Mononuclear cell (primary cell): ENCODE results near the gene PDE6D. TPM values are rescaled to one million over a fixed set of nuclear protein-coding genes. Genes with fewer than 3 reads are reported as not detected.

ENCODE experiments used
- H3K27me3 ChIP-seq: 2 replicates; pipeline ENCODE4 v1.6.0; 2011; ENCODE audit warnings: low read length, control low read depth; ENCODE audit not compliant: insufficient read depth
- H3K4me1 ChIP-seq: 2 replicates; pipeline ENCODE4 v1.5.1; 2011; ENCODE audit warnings: mild to moderate bottlenecking, low read length, control low read depth; ENCODE audit not compliant: insufficient read depth
- H3K4me3 ChIP-seq: 2 replicates; pipeline ENCODE4 v1.5.1; 2011; ENCODE audit warnings: mild to moderate bottlenecking, low read length, moderate library complexity
- H3K9me3 ChIP-seq: 2 replicates; pipeline ENCODE4 v1.5.1; 2011; ENCODE audit warnings: low read depth, mild to moderate bottlenecking, control low read depth, low read length
- total RNA-seq: library from RNA; depleted of rRNA; stranded (reverse); fragments of >200 nt; gene quantifications from one replicate; pipeline ENCODE4 v1.2.3, GENCODE V29; 2012

The PDE6D gene
- total RNA-seq: 11.5 TPM

DNA sequence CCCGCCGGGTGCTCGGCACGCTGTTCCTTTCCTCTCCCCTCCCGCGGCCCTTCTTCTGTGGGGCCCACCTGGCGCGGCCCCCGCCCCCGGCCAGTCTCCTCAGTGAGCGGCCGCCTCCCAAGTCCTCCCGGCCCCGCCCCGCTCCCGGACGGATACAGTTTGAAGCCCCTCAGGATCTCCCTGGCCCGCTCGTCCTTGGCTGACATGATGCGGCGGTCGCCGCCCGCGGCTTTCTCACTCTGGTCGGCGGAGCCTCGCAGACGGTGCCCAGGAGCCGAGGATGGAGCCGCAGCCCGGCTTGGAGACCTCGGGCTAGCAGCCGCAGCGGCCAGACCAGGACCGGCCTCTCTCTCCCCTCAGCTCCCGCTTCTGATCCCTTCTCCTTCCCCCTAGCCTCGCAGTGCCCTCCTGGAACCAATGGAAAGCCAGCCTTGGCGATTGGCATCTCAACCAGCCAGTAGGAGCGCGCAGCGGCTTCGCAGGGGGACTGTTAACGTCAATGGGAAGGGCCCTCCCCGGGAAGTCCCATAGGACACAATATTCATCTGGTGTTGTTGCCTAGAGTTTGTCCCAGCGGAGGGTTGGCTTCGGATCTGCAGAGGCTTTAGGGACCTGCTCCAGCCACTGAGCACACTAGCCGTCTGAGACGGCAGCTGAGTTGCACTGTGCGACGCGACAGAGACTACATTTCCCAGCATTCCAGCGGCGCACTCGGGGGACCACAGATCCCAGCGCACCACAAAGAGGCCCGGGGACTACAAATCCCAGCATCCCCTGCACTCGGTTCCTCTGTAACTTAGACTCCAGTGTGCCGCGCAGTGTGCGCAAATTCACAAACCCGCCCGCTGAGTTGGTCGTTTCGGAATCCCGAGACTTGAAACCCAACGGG is at the start of gene PDE6D:
TSS of gene PDE6D (minus strand) at position 374 of the 889 bp plus-strand sequence. CDS start at position 206, 168 bp downstream.
- peaks cover 37% of the 10 kb centered on the region for H3K4me1 ChIP-seq
- no peaks in the 10 kb centered on the region for H3K9me3 ChIP-seq
- H3K27me3 ChIP-seq: no peaks in the 10 kb centered on the region
- peak within 1 kb of the TSS; percentile 69 for H3K4me3 ChIP-seq

DNA sequence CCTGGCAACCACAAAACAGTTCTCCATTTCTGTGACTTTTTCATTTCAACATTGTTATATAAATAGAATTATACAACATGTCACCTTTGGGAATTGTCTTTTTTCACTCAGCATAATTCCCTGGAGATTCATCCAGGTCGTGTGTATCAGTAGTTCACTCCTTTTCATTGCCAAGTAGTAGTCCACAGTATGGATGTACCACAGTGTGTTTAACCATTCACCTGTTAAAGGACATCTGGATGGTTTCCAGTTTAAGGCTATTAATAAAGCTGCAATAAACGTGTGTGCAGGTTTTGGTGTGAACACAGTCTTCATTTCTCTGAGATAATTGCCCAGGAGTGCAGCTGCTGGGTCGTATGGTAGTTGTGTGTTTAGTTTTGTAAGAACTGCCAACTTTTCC is 40.8 kb upstream of the PDE6D start:
- Histone ChIP-seq H3K27me3 (peaks cover 4% of the 10 kb centered on the region), H3K4me1 (no peaks in the 10 kb centered on the region), H3K4me3 (no peak overlapping the region), H3K9me3 (no peaks in the 10 kb centered on the region)

DNA sequence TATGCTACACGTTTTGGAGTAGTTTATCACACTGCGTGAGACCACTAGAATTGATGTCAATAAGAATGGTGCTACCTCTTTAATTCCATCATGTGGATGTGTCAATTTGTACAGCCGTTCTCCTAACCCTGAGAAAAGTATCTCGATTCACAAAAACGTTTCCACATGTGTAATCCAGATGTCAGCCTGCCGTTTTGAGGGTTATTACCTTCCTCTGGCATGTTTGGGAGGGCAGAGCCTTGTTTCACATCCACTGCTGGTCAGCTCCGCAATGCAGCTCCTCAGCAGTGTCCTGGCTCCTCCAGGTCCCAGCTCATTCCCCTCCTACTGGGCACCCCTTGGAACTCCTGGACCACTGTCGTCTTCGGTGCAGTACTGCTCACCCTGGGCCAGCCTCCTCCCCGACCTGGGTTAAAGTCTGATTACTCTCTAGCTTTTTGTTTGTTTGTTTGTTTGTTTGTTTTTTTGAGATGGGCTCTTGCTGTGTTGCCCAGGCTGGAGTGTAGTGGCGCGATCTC is 39.8 kb upstream of the PDE6D start:
- peaks cover 4% of the 10 kb centered on the region for H3K27me3 ChIP-seq
- no peak overlapping the region for H3K4me3 ChIP-seq
- H3K9me3 ChIP-seq: no peaks in the 10 kb centered on the region
- H3K4me1 ChIP-seq: no peaks in the 10 kb centered on the region

DNA sequence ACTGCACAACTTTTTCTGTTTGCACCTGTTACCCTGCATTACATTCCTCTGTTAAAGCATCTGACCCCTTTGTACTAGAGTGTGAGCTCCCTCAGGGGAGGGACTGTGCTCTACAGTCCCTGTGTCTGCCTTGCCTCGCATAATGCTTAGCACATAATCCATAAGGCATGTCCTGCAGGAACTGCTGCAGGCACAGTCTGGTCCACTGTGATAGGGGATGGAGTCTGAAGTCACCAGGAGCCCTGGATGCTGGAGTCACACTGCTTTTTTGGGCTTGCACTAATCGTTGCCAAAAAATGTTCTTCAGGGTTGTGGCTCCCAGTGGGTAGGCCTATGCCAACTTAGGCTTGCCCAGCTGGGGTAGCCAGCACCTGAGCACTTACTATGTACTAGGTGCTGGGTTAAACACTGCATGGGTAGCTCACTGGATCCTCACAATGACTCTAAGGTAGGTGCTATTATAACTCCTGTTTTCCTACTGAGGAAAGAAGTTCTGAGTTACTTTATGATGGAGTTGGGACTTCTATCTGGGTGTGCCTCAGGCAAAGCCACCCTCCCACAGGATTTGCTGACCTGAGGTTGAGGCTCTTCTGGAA is 38.5 kb upstream of the PDE6D start:
- Histone ChIP-seq H3K9me3 (no peaks in the 10 kb centered on the region), H3K4me1 (no peaks in the 10 kb centered on the region), H3K27me3 (peaks cover 4% of the 10 kb centered on the region), H3K4me3 (no peak overlapping the region)

DNA sequence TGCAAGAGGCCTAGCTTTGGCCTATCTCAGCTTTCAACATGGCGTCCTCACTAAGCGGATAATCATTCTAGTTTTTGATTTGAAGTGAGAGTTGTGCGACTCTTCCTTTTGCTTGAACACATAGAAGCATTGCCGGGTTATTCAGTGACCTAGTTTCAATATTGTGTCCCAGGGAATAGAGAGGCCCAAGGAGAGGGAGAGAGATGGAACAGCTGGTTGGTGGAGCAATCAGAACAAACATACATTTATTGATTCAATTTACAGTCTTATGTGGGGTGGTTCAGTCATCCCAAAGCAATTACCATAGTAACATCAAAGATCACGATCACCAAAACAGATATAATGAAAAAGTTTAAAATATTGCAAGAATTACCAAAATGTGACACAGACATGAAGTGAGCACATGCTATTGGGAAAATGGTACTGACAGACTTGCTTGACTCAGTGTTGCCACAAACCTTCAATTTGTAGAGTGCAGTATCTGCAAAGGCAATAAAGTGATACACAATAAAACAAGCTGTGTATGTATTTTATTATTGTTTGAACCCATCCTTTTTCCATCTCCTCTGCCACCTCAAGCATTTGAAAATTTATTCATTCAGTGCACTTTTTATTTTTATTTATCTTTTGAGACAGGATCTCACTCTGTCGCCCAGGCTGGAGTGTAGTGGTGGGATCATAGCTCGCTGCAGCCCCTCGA is 35.4 kb upstream of the PDE6D start:
- H3K9me3 ChIP-seq: no peaks in the 10 kb centered on the region
- no peaks in the 10 kb centered on the region for H3K4me1 ChIP-seq
- no peak overlapping the region for H3K4me3 ChIP-seq
- H3K27me3 ChIP-seq: no peaks in the 10 kb centered on the region

DNA sequence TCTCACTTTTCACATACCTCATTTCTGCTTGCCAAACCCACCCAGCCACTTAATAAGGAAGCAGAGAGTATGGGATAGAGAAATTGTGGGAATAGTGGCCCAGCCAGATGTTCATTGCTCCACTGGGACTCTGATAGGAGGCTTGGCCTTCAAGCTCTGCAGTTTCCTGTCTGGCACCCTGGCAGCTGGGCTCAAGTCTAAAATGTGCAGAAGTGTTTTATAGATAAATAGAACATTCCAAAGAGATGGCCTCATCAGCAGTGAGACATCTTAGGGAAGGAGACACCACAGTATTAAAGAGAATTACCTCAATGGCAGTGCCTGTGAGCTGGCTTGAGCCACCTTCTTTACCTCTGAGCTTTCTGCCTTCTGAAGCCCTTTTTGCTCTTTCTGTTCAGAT is 29.8 kb upstream of the PDE6D start:
- Histone ChIP-seq H3K4me1 (no peaks in the 10 kb centered on the region), H3K27me3 (no peaks in the 10 kb centered on the region), H3K4me3 (no peak overlapping the region), H3K9me3 (no peaks in the 10 kb centered on the region)

DNA sequence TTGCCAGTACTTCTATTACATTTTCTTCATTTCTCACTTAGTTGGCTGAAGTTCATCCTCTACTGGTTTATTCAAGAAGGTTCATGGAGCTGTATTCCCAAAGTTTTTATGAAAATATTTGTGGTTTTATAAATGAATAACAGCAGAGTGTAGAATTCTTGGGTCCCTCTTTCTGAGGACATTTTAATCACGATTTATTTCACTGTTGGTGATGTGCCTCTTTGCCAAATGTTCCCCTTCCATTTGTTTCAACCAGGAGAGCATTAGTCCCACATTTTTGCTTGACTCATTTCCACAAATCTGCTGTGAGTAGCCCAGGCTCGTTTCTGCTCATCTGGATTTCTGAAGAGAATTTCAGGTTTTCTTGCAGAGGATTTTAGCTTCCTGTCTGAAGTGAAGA is 25.9 kb upstream of the PDE6D start:
- no peaks in the 10 kb centered on the region for H3K27me3 ChIP-seq
- no peaks in the 10 kb centered on the region for H3K9me3 ChIP-seq
- no peaks in the 10 kb centered on the region for H3K4me1 ChIP-seq
- no peak overlapping the region for H3K4me3 ChIP-seq

DNA sequence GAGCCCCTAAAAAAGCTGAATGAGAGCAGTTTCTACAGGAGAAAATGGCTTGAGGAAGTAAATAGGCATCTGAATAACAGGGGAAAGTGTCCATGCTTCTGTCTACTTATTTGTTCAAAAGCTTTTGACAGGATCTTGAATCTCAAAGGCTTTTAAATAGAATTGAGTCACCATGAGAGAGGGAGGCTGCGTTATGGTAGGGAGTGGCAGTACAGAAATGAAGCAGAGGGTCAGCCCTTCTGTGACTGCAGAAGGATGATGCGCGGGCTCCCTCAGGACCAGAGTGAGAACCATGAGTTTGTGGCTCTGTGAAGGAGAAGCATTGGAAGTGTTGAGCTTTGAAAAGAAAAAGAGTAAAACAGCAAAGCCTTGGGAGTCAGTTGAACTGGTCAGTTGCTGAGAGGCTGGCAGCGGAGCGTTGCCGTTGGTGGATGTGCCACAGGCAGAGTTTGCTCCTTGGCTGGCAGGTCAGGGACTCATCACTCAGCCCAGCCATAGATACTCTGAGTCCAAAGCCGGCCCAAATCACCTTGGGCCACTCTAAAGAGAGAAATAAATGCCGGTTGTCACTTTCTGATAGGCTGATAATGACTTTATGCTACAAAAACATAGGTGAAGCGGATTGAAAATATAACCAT is 22.5 kb upstream of the PDE6D start:
- Histone ChIP-seq H3K9me3 (no peaks in the 10 kb centered on the region), H3K27me3 (no peaks in the 10 kb centered on the region), H3K4me1 (no peaks in the 10 kb centered on the region), H3K4me3 (no peak overlapping the region)

DNA sequence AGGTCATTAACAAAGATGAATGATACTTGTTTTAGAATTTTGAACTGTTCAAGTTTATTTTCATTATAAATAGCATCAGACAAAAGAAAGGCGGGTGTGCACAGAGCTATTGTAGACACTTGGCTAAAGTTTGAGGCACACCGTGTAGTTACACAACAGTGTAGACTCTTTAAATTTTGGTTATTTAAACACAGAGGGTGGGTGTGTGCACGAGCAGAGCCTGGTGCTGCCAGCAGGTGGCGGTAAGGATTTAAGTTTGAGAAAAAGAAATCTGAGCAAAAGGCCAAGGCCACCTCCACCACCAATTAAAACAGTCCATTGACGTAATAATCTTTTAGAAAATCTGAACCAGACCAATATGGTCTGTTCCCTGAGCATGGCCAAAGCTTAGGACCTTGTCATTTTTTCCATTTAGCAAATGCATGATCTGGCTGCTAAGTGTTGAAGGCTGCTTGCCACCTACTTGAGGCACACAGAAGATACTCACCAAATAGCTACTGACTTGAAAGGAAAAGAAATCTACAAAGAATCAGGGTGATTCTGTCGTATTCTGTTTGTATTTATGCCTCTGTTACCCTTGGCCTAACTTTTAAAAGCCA is 19.5 kb upstream of the PDE6D start:
- no peaks in the 10 kb centered on the region for H3K4me1 ChIP-seq
- H3K9me3 ChIP-seq: no peaks in the 10 kb centered on the region
- H3K27me3 ChIP-seq: no peaks in the 10 kb centered on the region
- H3K4me3 ChIP-seq: no peak overlapping the region

DNA sequence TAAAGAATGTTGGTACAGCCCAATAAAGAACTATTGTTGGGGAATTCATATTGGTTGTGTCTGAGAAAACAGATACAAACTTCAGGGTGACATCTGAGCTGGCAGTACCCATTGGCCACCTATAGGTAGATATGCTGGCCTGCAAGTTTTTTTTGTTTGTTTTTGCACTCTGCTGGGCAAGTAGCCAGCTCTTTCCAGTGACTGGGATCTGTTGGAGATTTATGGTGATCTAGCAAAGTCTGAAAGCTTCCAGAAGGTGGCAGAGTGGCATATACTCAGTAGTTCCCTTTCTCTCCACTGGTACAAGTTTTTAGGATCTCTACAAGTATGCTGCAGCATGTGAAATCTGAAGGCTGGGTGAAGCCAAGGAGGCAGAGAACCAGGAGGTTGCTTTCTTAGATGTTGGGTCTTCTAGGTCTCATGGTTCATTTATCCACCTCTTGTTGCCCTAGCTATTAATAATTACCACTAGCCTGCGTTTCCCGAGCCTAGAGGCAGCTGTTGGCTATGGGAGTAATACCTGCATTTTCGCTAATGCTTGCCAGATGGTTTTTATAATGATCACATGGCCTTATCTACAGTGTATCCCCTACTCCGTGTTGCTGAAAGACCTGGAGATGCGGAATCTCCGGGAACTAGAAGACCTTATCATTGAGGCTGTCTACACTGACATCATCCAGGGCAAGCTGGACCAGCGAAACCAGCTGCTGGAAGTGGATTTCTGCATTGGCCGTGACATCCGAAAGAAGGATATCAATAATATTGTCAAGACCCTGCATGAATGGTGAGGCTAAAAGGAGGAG is 14.6 kb upstream of the PDE6D start:
- no peaks in the 10 kb centered on the region for H3K27me3 ChIP-seq
- H3K4me3 ChIP-seq: no peak overlapping the region
- no peaks in the 10 kb centered on the region for H3K9me3 ChIP-seq
- no peaks in the 10 kb centered on the region for H3K4me1 ChIP-seq

DNA sequence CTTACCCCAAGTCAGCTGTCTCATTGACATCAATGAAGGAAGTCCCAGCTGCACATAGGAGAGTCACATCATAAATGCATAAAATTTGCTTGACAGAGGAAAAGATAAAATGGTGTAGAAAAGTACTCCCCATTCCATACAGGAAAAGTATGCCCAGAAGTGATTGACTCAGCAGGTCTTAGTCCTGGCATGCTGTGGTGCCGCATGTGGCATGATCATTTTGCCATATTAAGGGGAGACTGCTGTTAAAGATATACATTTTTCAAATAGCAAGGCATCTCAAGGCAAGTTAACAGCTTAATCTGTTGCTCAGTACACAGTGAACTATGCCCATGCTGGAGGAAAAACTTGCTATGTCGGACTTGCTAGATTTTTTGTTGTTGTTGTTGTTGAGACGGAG is 13.3 kb upstream of the PDE6D start:
- peaks cover 3% of the 10 kb centered on the region for H3K4me1 ChIP-seq
- no peaks in the 10 kb centered on the region for H3K9me3 ChIP-seq

DNA sequence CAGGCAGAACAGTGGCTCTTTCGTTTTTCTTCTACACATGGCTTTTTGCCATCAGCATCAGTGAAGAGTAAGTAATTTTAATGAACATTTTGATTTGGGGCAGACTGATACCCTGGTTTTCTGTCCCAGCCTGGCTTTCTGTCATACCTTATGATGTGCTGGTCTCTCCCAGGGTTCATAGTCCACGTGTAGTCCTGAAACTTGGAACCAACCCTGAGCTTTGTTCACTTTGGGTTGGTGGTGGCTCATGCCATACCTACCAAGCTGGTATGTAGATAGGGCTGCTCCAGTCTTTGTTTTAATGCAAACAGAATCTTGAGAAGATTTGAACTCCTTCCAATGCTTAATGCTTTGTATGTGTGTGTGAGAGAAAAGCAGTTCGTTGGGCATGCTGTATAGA is 10.0 kb upstream of the PDE6D start:
- Histone ChIP-seq H3K4me1 (peaks cover 13% of the 10 kb centered on the region), H3K27me3 (no peaks in the 10 kb centered on the region), H3K4me3 (no peak overlapping the region), H3K9me3 (no peaks in the 10 kb centered on the region)

More for the DNA sequence above, 13.3 kb upstream of the PDE6D start:
- no peaks in the 10 kb centered on the region for H3K27me3 ChIP-seq
- H3K4me3 ChIP-seq: no peak overlapping the region

DNA sequence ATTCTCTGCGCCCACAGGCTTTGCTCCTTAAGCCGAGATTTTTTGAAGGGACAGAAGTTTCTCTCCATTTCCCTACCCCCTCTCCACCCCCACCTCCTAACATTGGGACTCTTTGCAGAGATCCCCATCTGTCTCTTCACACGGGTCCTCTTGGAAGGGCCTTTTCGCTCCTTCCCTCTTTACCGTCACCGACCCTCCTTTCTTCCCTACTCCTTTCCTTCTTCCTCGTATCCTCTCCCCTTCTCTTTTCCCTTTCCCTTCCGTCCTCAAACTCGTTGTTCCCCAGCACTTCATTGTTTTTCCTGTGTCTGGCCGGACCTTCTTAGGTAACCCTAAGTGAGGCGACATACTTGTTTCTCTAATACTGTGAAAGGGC is 5.8 kb upstream of the PDE6D start:
- Histone ChIP-seq H3K27me3 (no peaks in the 10 kb centered on the region), H3K4me3 (peak overlapping the region; percentile 80), H3K9me3 (no peaks in the 10 kb centered on the region), H3K4me1 (peaks cover 40% of the 10 kb centered on the region)
